22Rv1 (cell line): ENCODE results near the gene GALC.

Source experiments
- H3K27ac ChIP-seq: fragments of 450-650 bp; 2 replicates; pipeline ENCODE4 v1.5.1; 2017
- CTCF ChIP-seq: fragments of 450-650 bp; IDR thresholded peaks from 2 replicates; pipeline ENCODE4 v1.5.1; 2017; ENCODE audit warnings: mild to moderate bottlenecking
- ZFX ChIP-seq: fragments of 450-650 bp; IDR thresholded peaks from 2 replicates; pipeline ENCODE4 v1.6.1; 2017; ENCODE audit warnings: antibody characterized with exemption, borderline replicate concordance

The GALC gene

DNA sequence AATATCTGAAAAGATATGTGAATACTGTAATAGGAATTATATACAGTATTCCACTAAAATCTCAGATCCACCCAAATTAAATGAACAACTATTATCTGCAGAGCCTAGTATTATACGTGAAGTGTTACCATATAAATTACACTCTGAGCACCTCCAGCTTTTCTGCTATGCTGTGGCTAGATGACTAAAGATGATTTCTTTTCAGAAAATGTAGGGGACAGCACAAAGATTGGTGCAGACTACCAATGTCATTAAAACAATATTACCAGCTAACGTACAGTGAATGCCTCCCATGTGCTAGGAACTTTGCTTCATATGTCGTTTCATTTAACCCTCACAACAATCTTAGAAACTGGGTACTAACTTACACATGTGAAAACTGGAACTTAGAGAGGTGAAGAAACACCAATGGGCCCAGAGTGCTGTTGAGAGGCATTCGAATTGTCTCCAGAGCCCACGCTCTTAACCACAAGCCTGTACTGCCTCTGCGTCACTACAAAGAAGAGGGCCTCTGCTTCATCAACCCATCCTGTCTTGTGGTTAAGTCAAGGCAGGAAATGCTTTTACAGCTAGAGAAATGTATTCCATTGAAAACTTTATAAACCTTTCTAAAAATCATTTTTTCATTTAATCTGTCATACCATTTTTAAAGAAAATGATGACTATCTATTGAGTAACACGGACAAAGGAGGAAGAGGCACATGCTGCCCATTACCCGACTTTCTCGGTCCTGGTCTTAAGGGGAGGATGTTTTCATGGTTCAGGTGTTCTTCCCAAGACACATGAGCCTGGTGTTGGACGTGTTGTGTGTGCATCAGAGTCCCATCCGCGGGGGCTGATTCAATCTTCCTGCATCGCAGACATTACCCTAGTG lies 13.2 kb upstream of the GALC start:
- TF ChIP-seq ZFX (no peak), CTCF (no peak)
- H3K27ac ChIP-seq = no peak overlapping the region

- no peak within 1 kb of the TSS for H3K27ac ChIP-seq
- no peak for TF ChIP-seq CTCF
- TF ChIP-seq ZFX = no peak
Observed at GRCh38 chr14:88005050-88005481, 12.1 kb upstream of the GALC start, which contains the start of gene GPR65. GPR65 (plus strand) TSS chr14:88005135; CDS start chr14:88010848, 5,713 bp downstream.

- no peak for TF ChIP-seq CTCF
- no peak for TF ChIP-seq ZFX
- no peak overlapping the region for H3K27ac ChIP-seq
Observed at GRCh38 chr14:88004506-88005036, 11.6 kb upstream of the GALC start.

DNA sequence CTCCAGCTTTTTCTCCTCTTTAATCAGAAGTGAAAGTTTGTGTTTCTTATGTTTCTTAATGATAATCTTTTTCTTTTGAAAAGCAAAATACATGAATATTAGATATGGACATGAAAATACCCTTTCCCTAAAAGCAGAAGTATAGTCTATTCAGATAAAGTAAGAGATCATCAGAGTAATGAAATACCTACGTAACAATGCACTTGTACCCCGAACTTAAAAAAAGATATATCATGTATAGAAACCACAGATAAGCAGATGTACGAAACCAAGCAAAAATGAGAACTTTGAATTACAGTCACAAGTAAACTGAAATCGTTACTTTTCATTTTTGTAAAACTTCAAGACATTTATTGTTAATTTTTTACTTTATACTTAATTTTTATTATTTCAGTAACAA lies 10.4 kb upstream of the GALC start:
- H3K27ac ChIP-seq = no peak overlapping the region
- TF ChIP-seq ZFX (no peak), CTCF (no peak)

- TF ChIP-seq ZFX (no peak), CTCF (no peak)
- no peak overlapping the region for H3K27ac ChIP-seq
Observed at GRCh38 chr14:88002421-88003075, 9.6 kb upstream of the GALC start.

DNA sequence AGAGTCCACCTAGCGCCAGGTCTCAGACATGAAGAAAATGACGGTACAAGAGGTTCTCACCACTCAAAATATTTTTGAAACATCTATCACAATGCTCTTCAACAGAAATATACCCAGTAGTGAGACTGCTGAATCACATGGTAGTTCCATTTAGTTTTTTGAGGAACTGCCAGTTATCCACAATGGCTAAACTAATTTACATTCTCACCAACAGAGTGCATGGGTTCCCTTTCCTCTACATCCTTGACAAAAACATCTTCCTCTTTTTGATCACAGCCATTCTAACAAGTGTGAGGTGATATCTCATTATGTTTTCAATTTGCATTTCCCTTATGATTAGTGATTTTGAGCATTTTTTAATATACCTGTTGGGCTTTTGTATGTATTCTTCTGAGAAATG lies 6.3 kb upstream of the GALC start:
- no peak overlapping the region for H3K27ac ChIP-seq
- TF ChIP-seq ZFX (no peak), CTCF (no peak)

DNA sequence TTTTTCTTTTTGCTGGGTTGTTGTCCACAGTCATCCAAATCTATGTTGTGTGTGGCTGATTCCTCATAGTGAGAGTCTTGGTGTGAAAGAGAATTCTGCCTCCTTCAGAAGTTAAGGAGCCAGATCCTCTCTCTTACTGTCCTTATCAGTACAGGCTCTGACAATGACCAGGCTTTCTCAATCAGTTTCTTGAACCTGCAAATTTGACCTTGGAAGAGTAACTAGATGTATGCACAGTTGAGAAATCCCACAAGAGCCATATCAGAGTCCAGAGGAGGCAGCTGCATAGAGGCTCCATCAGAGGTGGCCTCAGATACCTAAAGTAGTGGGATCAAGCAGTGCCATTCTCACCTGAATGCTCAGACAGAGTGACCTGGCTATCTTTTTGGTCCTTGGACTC lies 5.5 kb upstream of the GALC start:
- no peak for TF ChIP-seq ZFX
- TF ChIP-seq CTCF = no peak
- no peak overlapping the region for H3K27ac ChIP-seq
